ENCODE data around the gene GSG1L.

GSG1L gene

GRCh38 chr16:28063591-28064061, at the start of gene GSG1L:
Gene GSG1L, minus strand, starts transcription at chr16:28063714. Its CDS starts 290 bp downstream, at chr16:28063424.
- no peak for DNase-seq

DNA sequence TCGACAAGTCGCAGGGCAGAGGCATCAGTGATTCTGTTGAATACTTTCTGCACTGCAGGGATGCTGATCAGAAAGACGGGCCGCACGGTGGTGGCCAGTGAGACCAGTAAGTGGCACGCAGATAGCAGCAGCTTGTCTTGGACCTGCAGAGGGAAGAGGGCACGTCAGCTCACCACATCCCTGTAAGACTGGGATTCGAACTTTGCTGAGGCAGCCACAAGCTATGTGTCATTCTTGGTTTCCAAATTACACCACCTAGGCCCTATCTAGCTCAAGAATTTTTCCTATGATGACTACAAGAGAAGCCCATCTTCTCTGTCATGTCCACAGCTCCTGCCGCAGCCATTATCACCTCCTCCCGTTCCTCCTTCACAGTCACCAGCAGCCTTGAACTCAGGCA, 49.4 kb upstream of the GSG1L start:
- no peak for DNase-seq

DNA sequence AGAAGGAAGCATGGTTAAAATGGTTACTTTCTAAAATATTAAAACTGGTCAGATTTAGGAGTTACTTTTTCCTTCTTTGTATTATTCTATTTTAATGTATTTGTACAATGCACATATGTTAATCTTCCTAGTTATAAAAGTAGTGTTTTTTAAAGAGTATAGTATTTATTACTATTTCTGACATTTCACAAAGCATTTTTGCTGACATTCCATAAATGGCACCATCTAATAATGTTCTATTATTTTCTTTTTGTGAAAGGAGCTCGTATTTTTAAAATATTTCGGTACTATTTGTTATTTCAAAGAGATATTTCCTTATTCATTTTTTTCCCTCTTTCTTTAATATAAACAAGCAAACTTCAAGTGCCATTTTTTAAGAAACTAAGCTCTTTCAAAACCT, 47.5 kb upstream of the GSG1L start:
- no peak for DNase-seq

DNA sequence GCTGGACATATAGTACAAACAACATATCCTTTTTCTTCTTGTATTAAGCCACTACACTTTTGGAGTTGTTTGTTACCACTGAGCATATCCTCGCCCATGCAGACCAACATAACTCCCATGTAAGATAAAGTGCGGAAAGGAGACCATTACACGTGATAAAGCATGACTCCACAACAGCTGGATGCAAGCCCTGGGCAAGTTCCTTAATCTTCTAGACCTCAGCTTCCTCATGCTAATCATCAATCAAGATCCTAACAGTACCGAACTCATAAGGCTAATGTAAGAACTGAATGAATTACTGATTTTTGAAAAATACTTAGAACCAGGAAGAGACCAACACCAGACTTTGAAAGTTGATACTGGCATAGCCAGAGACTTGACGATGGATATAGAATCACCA, 47.0 kb upstream of the GSG1L start:
- no peak for DNase-seq

- no peak for DNase-seq
Measured at GRCh38 chr16:28110074-28110473, 46.6 kb upstream of the GSG1L start.

DNA sequence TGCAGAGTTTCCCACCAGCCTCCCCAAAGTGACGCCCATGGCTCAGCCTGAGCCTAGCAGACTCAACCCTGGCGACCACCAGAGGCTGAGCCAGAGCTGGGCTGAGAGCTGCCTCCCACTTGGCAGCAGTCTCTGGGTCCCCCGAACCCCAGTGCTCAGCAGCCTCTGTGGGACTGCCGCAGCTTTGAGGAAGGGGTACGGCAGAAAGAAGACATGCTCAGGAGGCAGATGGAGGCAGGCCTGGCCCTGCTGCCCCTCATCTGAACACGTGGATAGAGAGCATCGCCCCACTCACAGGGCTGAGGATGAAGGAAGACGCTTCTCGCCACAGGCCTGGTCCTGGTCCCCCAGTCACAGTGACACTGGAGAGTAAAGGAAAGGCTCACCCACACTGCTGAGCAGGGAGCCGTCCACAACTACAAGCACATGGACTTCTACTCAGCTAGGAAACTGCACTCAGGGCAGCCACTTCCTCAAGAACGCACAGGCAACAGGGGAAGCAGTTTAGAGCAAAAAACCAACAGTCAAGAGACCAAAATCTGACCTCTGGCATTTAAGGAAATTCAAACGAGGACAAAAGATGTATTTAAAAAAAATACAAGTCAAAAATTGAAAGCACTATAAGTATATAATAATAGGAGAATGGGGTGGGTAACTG, 45.2 kb upstream of the GSG1L start:
- no peak for DNase-seq

GRCh38 chr16:28107232-28107631, 43.7 kb upstream of the GSG1L start:
- no peak for DNase-seq

- DNase-seq, result no peak
Measured at GRCh38 chr16:28106467-28107215, 43.1 kb upstream of the GSG1L start.

- DNase-seq, result no peak
Measured at GRCh38 chr16:28105954-28106353, 42.4 kb upstream of the GSG1L start.

- no peak for DNase-seq
Measured at GRCh38 chr16:28105297-28105696, 41.8 kb upstream of the GSG1L start.

GRCh38 chr16:28104404-28104803, 40.9 kb upstream of the GSG1L start:
- no peak for DNase-seq

GRCh38 chr16:28103516-28104170, 40.1 kb upstream of the GSG1L start:
- no peak for DNase-seq

GRCh38 chr16:28101533-28101890, 38.0 kb upstream of the GSG1L start:
- no peak for DNase-seq

DNA sequence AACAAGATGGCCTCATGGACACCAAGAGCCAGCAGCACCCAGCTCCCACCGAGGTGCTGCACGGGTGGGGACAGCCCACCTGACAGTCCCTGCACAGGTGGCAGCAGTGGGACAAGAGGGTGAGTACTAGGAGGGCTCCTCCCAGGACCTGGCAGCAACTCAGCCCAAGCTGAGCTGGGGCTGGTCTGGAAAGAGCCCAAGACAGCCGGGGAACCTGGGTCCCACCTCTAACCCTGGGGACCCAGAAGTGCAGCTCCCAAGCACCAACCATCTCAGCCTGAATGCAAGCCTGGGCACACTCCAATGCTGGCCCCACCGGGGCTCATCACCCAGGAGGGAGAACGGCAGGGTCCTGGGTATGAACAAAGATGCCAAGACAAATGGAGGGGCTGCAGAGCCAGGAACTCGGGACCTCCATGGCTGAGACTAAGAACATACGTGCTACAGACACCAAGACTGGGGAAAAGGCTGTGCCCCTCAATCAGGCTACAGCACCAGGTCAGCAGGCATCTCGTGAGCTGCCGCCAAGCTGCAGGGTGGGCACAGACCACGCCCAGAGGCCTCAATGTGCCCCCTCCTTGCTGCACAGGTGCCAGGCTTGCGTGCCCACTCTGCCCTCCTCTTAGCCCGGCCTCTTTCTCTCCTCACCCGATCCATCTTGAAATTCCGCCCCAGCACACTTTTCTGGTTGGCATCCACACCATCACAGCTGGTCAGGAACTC, 37.5 kb upstream of the GSG1L start:
- no peak for DNase-seq

DNA sequence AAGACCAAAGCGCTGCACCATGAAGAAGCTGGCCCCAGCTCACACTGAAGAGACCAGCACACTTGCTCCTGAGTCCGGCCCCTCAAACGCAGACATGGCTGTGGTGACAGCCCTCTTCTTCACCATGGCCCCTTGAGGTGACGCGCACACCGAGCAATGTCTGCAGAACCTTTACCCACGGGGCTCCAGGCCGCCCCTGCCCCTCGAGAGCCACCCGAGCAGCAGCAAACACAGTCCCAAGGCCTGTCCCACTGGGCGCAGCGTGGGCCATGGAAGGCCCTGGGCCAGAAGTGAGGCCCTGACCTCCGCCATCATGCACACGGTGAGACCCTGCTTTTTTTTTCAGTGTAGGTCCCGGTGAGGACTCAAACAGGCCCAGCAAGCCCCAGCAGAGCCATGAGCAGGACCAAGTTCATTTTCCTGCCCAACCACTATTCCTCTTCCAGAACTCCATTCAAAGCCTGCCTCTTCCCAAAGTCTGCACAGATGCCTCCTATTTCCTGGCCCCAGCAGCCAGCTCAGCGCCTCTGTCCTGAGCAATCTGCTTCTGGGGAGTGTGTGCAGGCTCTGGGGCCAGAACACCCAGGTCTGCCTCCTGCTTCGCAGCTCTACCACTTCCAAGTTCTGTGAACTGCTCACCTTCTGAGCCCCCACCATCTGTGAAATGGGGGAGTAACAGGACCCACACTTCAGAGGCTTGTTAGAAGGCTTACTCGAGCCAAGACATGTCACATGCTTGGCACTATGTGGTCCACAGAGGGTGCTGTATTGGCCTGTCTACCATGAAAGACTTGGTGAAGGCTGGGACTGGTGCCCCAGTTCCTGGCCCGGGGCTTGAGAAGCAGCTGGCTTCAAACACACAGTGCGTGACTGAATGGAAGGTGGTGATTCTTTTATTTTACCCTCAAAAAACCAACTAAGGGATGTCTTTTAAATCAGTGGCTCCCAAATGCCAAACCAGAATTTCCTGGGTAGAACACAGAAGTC, 35.7 kb upstream of the GSG1L start:
- no peak for DNase-seq

GRCh38 chr16:28098171-28098958, 34.9 kb upstream of the GSG1L start:
- no peak for DNase-seq

- no peak for DNase-seq
Measured at GRCh38 chr16:28096983-28097899, 33.7 kb upstream of the GSG1L start.

- no peak for DNase-seq
Measured at GRCh38 chr16:28093385-28093725, 29.8 kb upstream of the GSG1L start.

- DNase-seq, result no peak
Measured at GRCh38 chr16:28092721-28093384, 29.3 kb upstream of the GSG1L start.

DNA sequence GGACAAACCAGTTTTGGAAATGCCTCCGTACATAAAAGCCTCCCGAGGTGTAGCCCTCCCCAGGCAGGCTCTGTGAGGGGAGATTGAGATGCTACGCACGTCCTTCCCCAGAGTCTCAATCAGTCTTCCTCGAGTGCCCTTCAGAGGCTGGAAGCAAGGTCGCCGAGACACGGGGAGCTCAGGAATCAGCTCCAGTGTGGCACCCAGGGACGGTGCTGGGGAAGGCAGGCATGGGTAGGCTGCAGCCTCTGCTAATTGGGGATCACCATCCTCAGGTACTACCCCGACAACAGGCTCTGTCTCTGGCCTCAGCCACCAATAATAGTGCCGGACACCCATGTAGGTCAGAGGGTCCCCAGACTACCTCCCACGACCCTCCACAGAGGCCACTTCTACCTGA, 28.1 kb upstream of the GSG1L start:
- DNase-seq, result no peak
